ENCODE measurements around the gene DYRK2.

Gene DYRK2

DNA sequence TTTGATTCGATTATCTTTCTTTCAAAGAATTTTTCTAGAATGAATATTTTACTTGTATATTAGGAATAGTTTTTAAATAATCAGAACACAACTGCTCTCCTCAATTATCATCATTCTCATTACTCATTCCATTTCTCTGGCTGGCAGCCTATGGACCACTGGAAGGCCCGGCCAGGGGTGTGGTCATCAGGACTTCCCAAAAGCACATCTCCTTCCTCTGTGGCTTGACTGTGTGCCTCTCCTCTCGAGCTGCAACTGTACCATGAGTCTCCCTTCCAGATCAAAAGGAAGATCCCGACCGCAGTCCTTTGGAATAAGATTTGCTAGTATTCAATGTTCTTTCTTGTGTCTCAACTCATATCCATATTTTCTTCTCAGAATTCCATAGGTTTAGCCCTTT is 42.7 kb downstream of the DYRK2 start:
- Histone ChIP-seq H3K4me3 (ENCODE audit: low read depth, low read length) (no peak overlapping the region), H3K4me1 (ENCODE audit: control insufficient read depth, insufficient read depth, low read length) (peaks cover 7% of the 10 kb centered on the region), H3K9ac (ENCODE audit: low read depth, low read length) (no peak overlapping the region), H3K9me3 (ENCODE audit: control insufficient read depth, insufficient read depth, low read length) (no peaks in the 10 kb centered on the region), H3K27ac (ENCODE audit: low read depth, low read length) (no peak overlapping the region), H3K27me3 (ENCODE audit: control insufficient read depth, insufficient read depth, low read length) (no peaks in the 10 kb centered on the region), H3K36me3 (ENCODE audit: control insufficient read depth, insufficient read depth, low read length) (no peaks in the 10 kb centered on the region)

DNA sequence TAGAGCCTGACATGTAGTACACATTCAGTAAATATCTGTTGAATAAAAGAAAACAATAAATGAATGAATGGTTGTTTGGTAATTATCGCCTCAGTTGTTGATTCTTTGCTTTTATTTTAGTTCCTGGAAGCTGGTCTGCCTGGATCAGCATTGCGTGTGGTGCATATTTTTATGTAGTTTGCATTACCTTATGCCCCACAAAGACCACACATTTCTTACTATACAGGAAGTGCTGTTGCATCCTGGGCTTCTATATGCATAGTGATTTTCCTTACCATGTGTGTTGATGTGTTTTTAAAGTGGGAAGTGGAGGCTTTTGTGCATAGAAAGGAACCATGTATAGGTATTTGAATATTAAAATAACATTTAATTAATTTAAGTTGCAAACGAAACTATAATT is 43.6 kb downstream of the DYRK2 start:
- Histone ChIP-seq H3K27me3 (ENCODE audit: control insufficient read depth, insufficient read depth, low read length) (no peaks in the 10 kb centered on the region), H3K9me3 (ENCODE audit: control insufficient read depth, insufficient read depth, low read length) (no peaks in the 10 kb centered on the region), H3K4me1 (ENCODE audit: control insufficient read depth, insufficient read depth, low read length) (0 out of 2 replicates have a peak, but pooled peaks cover 4% of the 10 kb centered on the region), H3K4me3 (ENCODE audit: low read depth, low read length) (no peak overlapping the region), H3K9ac (ENCODE audit: low read depth, low read length) (no peak overlapping the region), H3K27ac (ENCODE audit: low read depth, low read length) (no peak overlapping the region), H3K36me3 (ENCODE audit: control insufficient read depth, insufficient read depth, low read length) (no peaks in the 10 kb centered on the region)

DNA sequence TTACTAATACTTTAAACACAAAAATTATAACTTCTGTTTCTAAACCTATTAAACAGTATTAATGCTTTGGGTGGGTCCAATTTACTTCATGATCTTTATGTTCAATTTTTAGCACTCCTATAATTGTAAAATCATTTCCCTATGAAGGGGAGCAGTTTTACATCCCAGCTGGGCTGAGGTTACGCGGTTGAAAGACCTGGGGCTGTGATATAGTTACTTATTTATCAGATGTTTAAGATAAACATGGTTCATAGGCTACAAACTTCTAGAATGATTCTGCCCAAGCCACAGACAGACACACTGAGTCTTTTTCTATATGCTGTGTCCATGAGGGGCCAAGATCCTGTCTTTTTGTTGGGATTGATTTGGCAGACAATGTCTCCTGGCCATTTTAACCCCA is 44.4 kb downstream of the DYRK2 start:
- H3K27me3 ChIP-seq (ENCODE audit: control insufficient read depth, insufficient read depth, low read length), result no peaks in the 10 kb centered on the region

DNA sequence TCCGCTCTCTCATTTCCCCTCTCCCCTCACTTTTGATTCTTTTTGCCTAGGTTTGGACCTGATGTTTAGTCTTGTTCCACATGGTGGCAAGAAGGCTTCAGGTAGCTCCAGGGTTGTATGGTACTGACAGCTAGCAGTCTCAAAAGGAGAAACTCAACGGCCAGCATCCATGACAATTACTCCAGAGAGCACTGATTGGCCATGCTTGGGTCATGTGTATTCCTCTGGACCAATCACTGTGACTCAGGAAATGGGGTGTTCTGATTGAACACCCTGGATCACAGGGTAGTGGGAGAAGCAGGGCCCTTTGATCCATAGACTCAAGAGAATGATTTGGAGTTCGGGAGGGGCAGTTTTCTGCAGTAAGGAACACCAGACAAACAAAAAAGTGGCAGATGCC is 45.3 kb downstream of the DYRK2 start:
- Histone ChIP-seq H3K27ac (ENCODE audit: low read depth, low read length) (no peak overlapping the region), H3K4me1 (ENCODE audit: control insufficient read depth, insufficient read depth, low read length) (0 out of 2 replicates have a peak, but pooled peaks cover 4% of the 10 kb centered on the region), H3K36me3 (ENCODE audit: control insufficient read depth, insufficient read depth, low read length) (no peaks in the 10 kb centered on the region), H3K4me3 (ENCODE audit: low read depth, low read length) (no peak overlapping the region), H3K9ac (ENCODE audit: low read depth, low read length) (no peak overlapping the region), H3K27me3 (ENCODE audit: control insufficient read depth, insufficient read depth, low read length) (no peaks in the 10 kb centered on the region), H3K9me3 (ENCODE audit: control insufficient read depth, insufficient read depth, low read length) (no peaks in the 10 kb centered on the region)

More for the DNA sequence above, 44.4 kb downstream of the DYRK2 start:
- H3K9ac ChIP-seq (ENCODE audit: low read depth, low read length), result no peak overlapping the region
- no peak overlapping the region for H3K27ac ChIP-seq (ENCODE audit: low read depth, low read length)
- 0 out of 2 replicates have a peak, but pooled peaks cover 4% of the 10 kb centered on the region for H3K4me1 ChIP-seq (ENCODE audit: control insufficient read depth, insufficient read depth, low read length)
- H3K36me3 ChIP-seq (ENCODE audit: control insufficient read depth, insufficient read depth, low read length), result no peaks in the 10 kb centered on the region
- H3K4me3 ChIP-seq (ENCODE audit: low read depth, low read length), result no peak overlapping the region
- H3K9me3 ChIP-seq (ENCODE audit: control insufficient read depth, insufficient read depth, low read length), result no peaks in the 10 kb centered on the region

DNA sequence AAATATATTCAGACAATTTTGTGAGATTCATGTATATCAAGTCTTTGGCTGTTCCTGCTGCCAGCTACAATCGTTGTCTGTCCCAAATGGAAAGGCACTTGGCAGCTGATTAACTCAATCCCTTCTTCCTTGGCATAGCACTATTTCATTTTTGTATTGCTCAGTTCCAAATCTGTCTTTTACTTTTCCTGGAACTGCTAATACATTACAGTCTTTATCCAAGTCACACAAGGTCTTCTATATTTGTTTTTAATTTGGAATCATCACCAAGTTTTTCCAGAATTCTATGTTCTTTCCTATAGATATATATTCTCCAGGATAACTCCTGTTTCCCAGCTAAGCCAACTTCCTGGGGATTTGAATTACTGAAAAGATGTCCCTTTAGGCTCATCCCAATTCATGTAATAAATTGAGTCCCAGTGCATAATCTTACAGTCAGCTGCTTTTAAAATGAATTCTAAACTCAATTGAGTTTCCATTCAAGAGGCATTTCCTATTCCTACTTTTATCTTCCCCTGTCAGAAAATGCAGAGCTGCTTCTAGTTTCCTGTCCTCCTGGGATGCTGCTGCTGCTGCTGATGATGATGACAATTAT is 45.9 kb downstream of the DYRK2 start:
- 0 out of 2 replicates have a peak, but pooled peaks cover 4% of the 10 kb centered on the region for H3K4me1 ChIP-seq (ENCODE audit: control insufficient read depth, insufficient read depth, low read length)

DNA sequence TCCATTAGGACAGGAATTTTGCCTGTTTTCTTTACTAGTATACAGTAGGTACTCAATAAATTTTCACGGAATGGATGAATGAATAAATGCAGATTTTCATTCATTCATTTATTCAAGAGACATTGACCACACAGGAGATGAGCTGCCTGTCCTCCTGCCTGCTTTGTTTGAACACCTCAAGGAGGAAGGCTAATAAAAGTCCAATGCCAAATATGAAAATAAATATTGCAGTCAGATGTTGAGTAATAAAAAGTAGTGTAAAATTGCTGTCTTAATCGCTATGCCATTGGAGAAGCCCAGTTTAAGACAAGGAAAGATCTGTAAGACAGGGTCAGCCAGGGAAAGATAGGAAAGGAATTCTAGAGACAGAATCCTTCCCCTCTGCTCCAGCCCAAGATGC is 47.4 kb downstream of the DYRK2 start:
- no peak overlapping the region for H3K27ac ChIP-seq (ENCODE audit: low read depth, low read length)
- no peaks in the 10 kb centered on the region for H3K9me3 ChIP-seq (ENCODE audit: control insufficient read depth, insufficient read depth, low read length)
- H3K4me1 ChIP-seq (ENCODE audit: control insufficient read depth, insufficient read depth, low read length), result 0 out of 2 replicates have a peak, but pooled peaks cover 4% of the 10 kb centered on the region
- H3K4me3 ChIP-seq (ENCODE audit: low read depth, low read length), result no peak overlapping the region
- H3K9ac ChIP-seq (ENCODE audit: low read depth, low read length), result no peak overlapping the region
- H3K36me3 ChIP-seq (ENCODE audit: control insufficient read depth, insufficient read depth, low read length), result no peaks in the 10 kb centered on the region
- H3K27me3 ChIP-seq (ENCODE audit: control insufficient read depth, insufficient read depth, low read length), result no peaks in the 10 kb centered on the region

More for the DNA sequence above, 45.9 kb downstream of the DYRK2 start:
- Histone ChIP-seq H3K9me3 (ENCODE audit: control insufficient read depth, insufficient read depth, low read length) (no peaks in the 10 kb centered on the region), H3K9ac (ENCODE audit: low read depth, low read length) (no peak overlapping the region), H3K27ac (ENCODE audit: low read depth, low read length) (no peak overlapping the region), H3K4me3 (ENCODE audit: low read depth, low read length) (no peak overlapping the region), H3K36me3 (ENCODE audit: control insufficient read depth, insufficient read depth, low read length) (no peaks in the 10 kb centered on the region), H3K27me3 (ENCODE audit: control insufficient read depth, insufficient read depth, low read length) (no peaks in the 10 kb centered on the region)

DNA sequence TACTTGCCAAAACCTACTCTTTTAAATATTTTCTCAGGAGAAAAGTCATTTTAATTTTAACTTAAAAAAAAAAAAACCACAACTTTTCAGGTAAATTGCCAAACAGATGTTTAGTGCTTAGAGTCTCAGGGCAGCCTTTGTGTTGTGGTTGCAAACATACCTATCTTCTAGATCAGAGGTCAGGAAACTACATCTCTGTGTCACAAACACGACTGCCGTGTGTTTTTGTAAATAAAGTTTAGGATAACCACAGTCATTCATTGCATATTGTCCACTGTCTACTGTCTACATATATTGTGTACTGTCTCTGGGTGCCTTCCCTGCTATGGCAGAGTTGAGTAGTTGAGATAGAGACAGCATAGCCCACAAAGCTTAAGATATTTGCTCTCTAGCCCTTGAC is 48.9 kb downstream of the DYRK2 start:
- H3K4me1 ChIP-seq (ENCODE audit: control insufficient read depth, insufficient read depth, low read length), result 0 out of 2 replicates have a peak, but pooled peaks cover 4% of the 10 kb centered on the region
- no peak overlapping the region for H3K27ac ChIP-seq (ENCODE audit: low read depth, low read length)

DNA sequence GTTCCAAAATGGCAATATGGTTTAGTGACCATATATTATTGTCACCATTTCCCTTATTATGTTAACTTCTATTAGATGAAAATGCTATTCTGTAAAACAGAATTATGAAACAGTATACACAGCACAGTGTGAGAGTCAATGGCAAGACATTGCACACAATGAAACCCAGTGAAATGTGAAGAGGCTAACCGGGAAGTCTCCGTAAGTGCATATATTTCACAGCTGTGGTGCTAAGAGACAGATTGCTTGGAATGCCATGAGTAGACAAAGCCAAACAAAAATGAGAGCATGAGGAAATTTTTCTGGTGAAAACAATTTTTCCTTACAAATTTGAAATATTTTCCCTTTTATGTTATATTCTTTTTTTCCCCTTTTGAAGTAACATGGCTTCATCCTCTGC is 49.4 kb downstream of the DYRK2 start:
- Histone ChIP-seq H3K27me3 (ENCODE audit: control insufficient read depth, insufficient read depth, low read length) (no peaks in the 10 kb centered on the region), H3K4me3 (ENCODE audit: low read depth, low read length) (no peak overlapping the region), H3K36me3 (ENCODE audit: control insufficient read depth, insufficient read depth, low read length) (no peaks in the 10 kb centered on the region), H3K9ac (ENCODE audit: low read depth, low read length) (no peak overlapping the region), H3K4me1 (ENCODE audit: control insufficient read depth, insufficient read depth, low read length) (0 out of 2 replicates have a peak, but pooled peaks cover 4% of the 10 kb centered on the region), H3K9me3 (ENCODE audit: control insufficient read depth, insufficient read depth, low read length) (no peaks in the 10 kb centered on the region), H3K27ac (ENCODE audit: low read depth, low read length) (no peak overlapping the region)

More for the DNA sequence above, 48.9 kb downstream of the DYRK2 start:
- Histone ChIP-seq H3K36me3 (ENCODE audit: control insufficient read depth, insufficient read depth, low read length) (no peaks in the 10 kb centered on the region), H3K27me3 (ENCODE audit: control insufficient read depth, insufficient read depth, low read length) (no peaks in the 10 kb centered on the region), H3K9ac (ENCODE audit: low read depth, low read length) (no peak overlapping the region), H3K4me3 (ENCODE audit: low read depth, low read length) (no peak overlapping the region), H3K9me3 (ENCODE audit: control insufficient read depth, insufficient read depth, low read length) (no peaks in the 10 kb centered on the region)

DNA sequence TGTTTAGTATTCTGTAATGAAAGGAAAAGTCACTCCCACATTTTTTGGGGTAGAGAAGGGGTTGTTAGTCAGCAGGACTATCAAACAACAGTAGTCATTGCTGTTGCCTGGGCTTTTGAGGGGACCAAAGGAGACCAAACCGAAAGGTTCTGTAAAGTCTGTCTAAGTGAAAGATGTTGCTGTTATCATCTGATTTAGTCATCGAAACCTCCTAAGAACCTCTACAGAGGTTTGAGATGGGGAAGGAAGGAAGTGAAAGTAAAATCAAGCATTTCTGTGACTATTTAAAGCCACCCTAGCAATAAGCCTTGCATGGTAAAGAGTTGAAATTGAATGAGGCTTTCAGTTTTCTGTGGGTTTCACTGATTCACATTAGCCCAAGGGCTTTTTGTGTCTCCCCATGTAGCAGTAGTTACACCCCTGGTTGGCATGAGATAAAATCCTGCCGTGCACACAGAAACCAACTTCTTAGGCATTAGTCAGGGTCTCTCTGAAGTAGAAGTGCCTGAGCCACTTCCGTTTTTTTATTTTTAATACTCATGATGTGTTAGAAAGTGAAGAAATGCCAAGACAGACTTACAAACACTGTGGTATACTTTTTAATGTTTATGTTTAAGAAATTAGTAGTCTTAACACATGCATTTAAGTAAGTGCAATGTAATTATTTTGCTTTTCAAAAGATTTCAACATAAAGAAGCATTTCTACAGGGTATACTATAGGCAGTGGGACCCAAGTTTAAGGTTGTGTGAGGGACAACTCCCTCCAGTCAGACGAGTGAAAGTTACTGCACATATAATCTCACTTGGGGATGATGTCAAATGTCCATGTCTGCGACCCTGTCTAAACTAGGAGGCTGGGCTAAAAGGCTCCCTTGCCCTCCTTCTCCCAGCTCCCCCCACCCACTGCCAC is 50.4 kb downstream of the DYRK2 start:
- no peaks in the 10 kb centered on the region for H3K27me3 ChIP-seq (ENCODE audit: control insufficient read depth, insufficient read depth, low read length)
- 0 out of 2 replicates have a peak, but pooled peaks cover 4% of the 10 kb centered on the region for H3K4me1 ChIP-seq (ENCODE audit: control insufficient read depth, insufficient read depth, low read length)
- H3K4me3 ChIP-seq (ENCODE audit: low read depth, low read length), result no peak overlapping the region
- H3K36me3 ChIP-seq (ENCODE audit: control insufficient read depth, insufficient read depth, low read length), result no peaks in the 10 kb centered on the region
- no peaks in the 10 kb centered on the region for H3K9me3 ChIP-seq (ENCODE audit: control insufficient read depth, insufficient read depth, low read length)
- H3K9ac ChIP-seq (ENCODE audit: low read depth, low read length), result no peak overlapping the region
- H3K27ac ChIP-seq (ENCODE audit: low read depth, low read length), result no peak overlapping the region

DNA sequence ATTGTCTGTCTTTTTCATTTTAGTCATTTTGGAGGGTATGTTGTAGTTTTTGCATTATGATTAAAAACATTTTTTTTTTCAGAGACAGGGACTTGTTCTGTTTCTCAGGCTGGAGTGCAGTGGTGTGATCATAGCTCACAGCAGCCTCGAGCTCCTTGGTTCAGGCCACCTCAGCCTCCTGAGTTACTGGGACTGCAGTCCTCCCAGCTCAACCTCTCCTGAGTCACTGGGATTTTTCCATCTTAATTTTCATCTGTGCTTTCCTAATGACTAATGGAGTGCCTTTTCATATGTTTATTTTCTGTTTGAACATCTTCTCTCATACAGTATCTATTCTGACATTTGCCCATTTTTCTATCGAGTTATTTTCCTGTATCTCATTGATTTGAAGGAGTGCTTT is 52.6 kb downstream of the DYRK2 start:
- Histone ChIP-seq H3K27ac (ENCODE audit: low read depth, low read length) (no peak overlapping the region), H3K4me1 (ENCODE audit: control insufficient read depth, insufficient read depth, low read length) (peaks cover 6% of the 10 kb centered on the region; the same call in 1 of the 2 replicates), H3K36me3 (ENCODE audit: control insufficient read depth, insufficient read depth, low read length) (no peaks in the 10 kb centered on the region), H3K4me3 (ENCODE audit: low read depth, low read length) (no peak overlapping the region), H3K9me3 (ENCODE audit: control insufficient read depth, insufficient read depth, low read length) (no peaks in the 10 kb centered on the region), H3K9ac (ENCODE audit: low read depth, low read length) (no peak overlapping the region), H3K27me3 (ENCODE audit: control insufficient read depth, insufficient read depth, low read length) (no peaks in the 10 kb centered on the region)

DNA sequence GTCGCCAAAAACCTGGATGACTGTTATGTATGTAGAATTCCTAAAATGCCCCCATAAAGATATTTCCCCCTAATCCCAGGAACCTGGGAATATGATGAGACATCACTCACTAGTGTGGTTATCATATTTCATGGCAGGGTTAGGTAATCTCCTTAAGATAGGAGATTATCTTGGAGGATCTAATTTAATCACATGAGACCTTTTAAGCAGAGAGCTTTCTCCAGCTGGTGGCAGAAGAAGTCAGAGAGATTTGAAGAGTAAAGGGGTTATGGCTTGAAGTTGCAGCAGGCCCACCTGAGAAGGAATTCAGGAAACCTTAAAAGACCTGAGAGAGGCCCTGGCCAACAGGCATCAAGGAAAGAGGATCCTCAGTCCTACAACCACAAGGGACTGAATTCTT is 53.6 kb downstream of the DYRK2 start:
- Histone ChIP-seq H3K27ac (ENCODE audit: low read depth, low read length) (no peak overlapping the region), H3K9ac (ENCODE audit: low read depth, low read length) (no peak overlapping the region), H3K36me3 (ENCODE audit: control insufficient read depth, insufficient read depth, low read length) (no peaks in the 10 kb centered on the region), H3K4me1 (ENCODE audit: control insufficient read depth, insufficient read depth, low read length) (peaks cover 10% of the 10 kb centered on the region; the same call in 1 of the 2 replicates), H3K9me3 (ENCODE audit: control insufficient read depth, insufficient read depth, low read length) (no peaks in the 10 kb centered on the region), H3K27me3 (ENCODE audit: control insufficient read depth, insufficient read depth, low read length) (no peaks in the 10 kb centered on the region), H3K4me3 (ENCODE audit: low read depth, low read length) (no peak overlapping the region)

Measured in HUES48 (cell line).